ENCODE measurements around the gene DST.

The DST gene

DNA sequence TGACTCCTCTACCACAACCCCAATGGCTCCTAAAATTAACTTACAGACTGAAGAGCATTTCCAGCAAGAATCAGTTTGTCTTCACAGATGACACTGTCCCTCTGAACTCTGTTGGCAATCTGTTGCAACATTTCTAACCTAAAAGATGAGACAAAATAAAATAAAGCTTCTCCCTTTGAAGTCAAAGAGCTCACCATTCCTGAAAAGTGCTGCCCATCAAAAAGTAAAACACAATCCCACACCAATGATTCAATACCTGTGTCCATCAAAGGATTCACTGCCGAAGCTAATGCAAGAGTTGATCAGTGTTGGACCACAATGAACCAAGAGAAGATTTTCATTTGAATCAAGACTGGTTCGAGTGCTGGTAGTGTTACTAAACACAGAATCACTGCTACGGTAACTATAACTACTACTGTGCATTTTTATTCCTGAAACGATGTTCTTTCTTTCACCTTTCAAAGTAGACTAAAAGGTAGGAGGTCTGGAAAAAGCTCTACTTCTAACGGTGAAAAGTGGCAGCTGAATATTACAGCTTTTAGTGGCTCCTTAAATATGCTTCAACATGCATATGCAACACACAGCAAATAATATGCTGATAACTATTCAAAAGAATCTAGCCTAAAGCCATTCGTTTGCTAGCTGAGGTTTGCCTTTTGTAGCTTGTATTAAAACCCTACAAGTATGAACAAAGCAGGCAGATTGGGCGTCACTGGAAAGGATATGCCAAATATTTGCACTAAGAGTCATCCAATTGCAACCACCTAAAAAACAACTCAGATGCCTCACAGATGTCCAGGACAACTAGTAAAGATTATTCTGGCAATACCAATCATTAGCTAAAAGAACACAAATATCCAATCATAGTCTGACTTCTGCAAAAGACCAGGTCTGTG is at the start of gene DST:
DST (minus strand) TSS at position 524 of the 896 bp plus-strand sequence.
- no peak for DNase-seq (ENCODE audit: low read depth)

DNA sequence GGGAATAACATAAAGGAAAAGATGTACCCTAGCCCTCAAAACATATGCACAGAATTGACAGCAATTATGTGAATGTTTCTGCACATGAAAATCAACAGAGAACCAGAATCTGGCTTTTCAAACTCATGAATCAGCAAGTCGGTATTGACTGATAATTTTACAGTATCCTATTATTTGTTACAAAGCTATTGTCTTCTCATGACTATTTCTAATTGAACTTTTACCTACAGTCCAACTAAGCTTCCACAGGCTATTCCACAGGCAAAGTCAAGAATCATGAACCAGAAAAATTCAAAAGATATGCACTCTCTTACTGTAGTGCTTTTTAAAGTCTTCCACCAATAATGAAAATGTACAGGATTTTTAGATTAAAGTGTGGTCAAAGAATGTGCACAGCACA is 49.1 kb upstream of the DST start:
- no peak for DNase-seq (ENCODE audit: low read depth)

DNA sequence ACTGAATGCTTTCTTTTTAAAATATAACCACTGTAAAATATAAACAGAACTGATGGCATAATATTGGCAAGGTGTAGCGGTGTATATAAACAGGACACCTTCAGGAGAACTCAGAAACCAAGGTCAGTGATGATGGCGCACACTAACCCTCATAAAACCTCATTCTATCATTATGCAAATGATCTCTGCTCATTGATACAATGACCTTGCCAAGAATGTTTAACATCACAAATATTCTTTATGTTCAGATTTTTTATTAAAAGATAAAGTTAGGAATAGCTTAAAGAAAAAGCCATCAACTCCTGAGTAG is 48.6 kb upstream of the DST start:
- DNase-seq (ENCODE audit: low read depth) = no peak

DNA sequence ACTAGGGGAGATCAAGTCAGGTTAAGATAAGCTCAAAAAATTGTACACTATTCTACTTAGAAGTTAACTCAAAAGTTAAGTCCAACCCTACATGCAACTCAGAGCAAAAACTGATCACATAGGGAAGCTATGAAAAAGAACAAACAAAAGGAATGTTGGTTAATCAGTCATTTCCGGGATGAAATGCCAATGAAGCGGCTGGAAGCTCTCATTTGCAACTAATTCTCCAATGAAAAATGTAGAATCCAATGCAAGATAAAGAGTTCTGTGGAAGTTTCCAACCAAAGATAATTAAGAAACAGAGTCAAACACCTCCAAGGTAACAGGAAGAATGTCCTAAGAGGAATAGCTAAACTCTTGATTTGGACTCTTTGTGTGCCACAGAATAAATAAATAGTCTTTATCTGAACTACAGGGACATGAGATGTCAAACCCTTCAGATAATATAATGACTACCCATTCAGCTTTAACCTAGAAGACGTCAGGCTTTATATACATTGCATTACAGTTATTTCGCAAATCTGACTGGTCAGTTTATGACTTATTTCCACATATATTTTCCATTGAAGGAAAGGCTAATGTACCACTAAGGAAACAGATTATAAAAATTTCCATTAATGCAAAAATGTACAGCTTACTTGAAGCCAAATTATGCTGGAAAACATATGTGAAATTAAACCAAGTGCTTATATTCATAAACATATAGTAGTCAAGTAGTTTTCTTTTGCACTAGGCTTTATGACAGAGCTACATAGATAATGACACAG is 48.0 kb upstream of the DST start:
- DNase-seq (ENCODE audit: low read depth) = no peak

DNA sequence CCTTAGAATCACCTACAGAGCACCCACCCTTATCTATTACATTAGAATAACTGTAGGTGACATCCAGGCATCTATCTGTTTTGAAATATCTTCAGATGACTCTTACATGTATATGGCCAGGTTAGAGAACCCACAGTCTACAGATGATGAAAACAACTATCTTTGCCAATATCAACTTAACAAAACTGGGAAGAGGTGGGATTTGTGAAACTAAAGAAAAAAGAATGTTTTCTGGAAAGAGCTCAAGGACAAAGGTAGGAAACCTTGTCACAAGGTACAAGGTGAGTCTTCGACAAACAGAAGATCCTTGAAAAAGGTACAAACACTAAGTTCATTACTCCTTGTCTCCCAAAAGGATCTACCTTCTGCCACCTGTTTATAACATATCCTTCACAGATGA is 47.0 kb upstream of the DST start:
- no peak for DNase-seq (ENCODE audit: low read depth)

DNA sequence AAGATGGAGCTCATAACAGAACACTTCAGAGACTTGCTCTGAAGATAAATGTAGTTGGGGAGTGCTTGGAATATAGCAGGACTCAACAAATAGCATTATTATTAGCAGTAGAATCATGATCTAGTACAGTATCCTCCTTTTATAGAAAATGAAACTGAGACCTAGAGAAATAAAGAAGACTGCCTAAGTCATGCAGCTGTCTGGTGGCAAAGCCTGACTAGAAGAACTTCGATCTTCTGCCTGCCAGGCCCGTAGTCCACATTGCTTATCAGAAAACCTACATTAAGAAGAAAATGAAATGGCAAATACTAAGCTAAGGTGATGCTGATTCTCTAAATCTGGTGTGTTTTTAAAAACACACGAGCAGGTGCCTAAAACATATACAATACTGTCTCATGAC is 46.4 kb upstream of the DST start:
- DNase-seq (ENCODE audit: low read depth) = no peak

DNA sequence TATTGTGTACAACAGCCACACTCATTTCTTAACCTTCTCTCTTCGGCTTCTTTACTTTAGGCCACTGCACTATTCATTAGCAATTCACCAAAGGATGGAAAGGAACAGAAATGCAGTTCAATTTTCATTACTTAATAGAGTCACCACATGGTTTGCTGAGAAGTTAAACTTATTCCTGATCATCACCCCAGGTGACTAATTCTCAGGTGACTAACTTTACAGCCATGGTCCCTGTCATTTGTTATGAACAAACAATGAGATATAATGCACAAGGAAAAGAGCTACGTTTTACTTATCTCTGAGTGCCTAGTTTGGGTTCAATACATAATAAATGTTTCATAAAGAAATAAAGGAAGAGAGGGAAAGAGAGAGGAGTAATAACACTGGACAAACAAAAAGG is 45.8 kb upstream of the DST start:
- DNase-seq (ENCODE audit: low read depth) = no peak

DNA sequence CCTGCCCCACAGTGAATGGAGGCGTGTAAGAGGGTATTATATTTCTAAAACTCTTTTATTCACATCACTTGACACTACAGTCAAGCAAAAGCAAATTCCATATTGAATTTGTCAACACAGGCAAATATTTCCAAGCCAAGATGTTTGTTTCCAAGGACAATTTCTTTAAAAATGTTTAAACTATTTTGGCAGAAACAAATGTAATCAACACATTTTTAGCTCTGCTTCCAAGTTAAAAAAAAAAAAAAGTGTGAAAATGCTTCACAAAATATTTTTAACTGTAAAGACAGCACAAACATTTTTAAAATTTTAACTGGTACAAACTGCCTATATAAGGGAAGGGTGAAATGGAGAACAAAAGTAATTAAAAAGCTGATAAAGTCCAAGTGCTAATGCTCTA is 44.9 kb upstream of the DST start:
- no peak for DNase-seq (ENCODE audit: low read depth)

DNA sequence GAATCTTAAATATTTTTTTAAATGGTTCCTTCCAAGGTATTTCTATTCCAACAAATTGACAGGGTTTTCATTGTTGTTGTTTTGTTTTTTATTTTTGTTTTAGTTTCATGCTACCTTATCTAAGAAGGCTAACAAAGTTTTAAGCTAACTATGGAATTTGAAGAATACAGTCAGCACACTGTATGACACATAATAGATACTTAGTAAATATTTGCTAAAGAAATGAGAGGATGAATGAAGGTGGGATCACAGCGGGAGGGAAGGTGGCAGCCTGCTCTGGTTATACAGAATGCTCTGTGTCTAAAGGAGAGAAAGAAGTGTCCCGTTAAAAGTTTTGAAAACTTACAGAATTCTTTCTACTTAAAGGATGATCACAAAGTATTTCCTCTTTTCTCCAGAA is 43.7 kb upstream of the DST start:
- no peak for DNase-seq (ENCODE audit: low read depth)

DNA sequence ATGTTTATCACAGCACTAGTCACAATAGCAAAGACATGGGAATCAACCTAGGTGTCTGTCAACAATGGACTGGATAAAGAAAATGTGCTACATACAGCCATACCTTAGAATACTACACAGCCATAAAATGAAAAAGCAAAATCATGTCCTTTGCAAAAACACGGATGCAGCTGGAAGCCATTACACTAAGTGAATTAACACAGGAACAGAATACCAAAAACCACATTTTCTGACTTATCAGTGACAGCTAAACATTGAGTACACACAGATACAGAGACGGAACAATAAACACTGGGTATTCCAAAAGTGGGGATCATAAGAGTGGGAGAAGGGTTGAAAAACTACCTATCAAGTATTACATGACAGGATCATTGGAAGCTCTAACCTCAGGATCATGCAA is 43.3 kb upstream of the DST start:
- no peak for DNase-seq (ENCODE audit: low read depth)

DNA sequence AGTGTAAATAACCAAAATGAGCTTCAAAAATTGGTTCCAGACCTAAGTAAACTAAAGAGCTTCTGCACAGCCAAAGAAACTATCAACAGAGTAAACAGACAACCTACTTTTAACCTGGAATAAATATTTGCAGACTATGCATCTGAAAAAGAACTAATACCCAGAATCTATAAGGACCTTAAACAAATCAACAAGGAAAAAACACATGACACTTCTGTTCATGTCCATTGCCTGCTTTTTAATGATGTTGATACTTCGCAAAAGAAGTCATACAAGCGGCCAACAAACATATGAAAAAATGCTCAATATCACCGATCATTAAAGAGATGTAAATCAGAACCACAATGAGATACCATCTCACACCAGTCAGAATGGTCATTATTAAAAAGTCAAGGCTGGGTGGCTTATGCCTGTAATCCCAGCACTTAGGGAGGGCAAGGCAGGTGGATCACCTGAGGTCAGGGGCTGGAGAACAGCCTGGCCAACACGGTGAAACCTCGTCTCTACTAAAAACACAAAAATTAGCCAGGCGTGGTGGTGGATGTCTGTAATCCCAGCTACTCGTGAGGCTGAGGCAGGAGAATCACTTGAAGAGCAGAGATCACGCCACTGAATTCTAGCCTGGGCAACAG is 42.5 kb upstream of the DST start:
- DNase-seq (ENCODE audit: low read depth) = no peak

DNA sequence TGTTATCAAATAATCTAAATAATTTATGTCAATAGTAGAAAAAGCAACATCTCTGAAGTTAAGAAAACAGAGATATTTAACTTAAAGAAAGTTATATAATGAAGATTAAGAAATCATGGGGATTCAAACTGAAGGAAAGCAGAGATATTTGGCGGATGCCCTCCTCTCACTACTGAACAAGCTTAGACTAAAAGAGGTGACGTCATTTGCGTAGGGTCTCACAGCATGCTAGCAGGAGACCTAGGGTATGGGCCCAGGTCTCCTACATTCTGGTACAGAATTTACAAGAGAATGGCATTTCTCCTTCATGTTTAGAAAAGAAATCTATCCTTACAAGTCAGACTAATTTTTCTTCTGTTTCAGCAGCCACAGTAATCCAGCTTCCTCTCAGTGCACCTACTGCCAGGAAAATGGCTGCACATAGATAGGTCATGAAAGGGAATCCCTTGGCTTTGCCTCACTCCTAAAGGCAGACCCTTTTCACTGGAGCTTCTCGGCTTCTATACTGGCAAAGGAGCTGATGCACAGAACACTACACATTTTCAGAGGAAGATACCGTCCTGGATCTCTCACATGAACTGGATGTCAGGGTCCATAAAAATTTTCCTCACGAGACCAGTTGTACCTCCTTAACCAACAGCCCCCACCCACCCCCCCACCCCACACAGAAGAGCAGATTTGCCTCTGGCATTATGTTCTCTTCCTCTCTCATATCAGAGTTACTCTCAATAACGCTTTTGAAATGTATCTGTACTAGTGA is 41.8 kb upstream of the DST start:
- DNase-seq (ENCODE audit: low read depth) = no peak

DNA sequence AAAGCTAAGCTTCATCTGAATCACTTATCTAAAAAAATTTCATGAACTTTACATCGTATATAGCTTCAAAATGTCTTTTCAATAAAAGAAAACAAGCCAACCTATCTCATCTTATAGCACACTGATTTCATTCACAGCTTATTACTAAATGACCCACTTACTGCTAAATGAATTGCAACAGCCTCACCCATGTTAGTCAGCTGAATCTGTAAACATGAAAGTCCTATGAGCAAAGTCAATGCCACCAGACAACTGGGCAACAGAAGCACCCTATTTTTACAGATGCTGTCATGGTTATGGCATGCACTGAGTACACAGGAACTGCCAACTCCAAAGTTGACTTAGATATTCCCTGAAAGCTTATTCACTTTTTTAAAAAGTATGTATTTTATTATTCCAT is 41.2 kb upstream of the DST start:
- no peak for DNase-seq (ENCODE audit: low read depth)

DNA sequence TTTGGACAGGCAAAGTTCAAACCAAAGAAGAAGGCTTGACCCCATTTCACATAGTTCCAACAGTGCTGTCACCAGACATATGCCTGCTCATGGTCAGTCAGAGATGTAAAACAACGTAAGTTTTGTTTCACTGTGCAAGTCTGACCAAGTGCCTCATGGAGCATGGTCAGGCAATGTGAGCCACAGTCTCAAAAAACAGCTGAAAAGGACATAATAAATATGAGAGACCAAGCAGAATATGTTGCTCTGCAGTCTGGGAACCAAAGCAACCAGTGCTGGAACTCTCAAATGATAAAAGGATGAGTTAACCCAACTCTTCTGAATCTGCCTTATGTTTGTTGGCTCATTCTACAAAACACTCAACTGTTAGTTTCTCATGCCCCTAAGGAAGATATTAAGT is 39.9 kb upstream of the DST start:
- no peak for DNase-seq (ENCODE audit: low read depth)

DNA sequence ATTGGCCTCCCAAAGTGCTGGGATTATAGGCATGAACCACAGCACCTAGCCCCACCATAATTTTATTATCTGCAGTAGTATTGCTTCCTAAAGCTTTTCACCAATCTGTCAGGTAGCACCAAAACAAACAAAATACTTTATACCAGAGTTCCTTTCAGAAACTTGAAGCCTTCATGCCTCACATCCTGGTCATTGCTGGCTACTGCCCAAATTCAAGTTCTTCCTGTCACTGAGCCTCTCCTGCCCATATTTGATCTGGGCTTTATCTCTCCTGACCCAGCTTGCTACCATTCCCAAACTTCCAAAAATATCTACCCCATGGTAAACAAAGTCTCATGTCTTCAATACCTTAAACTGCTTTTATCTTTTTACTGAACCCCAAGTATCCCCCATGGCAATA is 34.9 kb upstream of the DST start:
- DNase-seq (ENCODE audit: low read depth) = no peak

DNA sequence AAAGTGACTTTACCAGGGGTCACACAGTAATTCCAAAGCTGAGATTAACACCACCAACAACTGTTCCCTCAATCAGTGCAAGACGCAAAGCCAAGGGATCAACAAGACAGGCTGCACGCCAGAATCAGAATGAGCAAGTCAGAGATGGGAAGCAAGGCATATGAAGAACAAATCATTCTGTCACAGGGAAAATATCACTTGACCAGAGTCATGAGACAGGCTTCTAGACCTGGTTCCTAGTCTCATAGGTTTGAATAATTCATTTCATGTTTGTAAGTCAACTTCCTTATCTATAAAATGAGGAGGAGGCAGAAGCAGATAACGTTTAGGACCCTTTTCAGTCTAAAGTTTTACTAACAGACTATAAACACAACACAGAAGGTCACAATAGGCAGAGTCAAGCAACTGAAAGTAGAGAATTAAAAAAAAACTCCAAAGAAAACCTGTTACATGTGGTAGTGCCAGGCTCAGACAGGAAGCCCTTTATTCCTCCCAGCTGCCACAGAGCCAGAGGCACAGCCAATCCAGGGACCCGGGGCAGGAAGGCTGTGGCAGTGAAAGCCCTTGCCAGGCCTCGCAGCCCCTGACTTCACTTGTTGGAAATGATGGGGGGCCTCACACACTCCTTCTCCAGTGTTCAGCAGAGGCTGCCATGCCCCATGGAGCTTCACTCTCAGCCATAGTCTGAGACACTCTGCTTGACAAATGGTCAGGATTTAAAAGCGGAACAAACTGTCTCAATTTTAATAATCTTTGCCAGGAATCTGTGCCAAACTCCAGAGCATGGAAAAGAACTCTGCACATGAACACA is 29.2 kb upstream of the DST start:
- DNase-seq (ENCODE audit: low read depth) = no peak

DNA sequence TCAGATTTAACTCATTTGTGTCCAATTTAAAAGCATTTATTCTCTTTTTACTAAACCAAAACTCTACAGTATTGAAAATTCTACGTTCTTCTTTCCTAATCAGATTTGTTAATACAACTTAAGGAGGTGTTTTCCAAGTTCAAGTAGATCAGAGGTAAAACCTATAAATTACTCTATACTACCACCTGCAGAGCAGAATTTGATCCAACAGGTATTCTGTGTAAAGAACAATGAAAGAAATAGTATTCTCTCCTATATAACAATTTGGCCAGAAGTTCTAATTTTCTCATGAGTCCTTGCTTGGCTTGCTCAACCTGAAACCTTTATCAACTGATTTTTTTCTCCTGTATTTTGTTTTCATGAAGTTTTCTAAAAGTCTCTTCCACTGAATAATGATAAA is 28.5 kb upstream of the DST start:
- DNase-seq (ENCODE audit: low read depth) = no peak

DNA sequence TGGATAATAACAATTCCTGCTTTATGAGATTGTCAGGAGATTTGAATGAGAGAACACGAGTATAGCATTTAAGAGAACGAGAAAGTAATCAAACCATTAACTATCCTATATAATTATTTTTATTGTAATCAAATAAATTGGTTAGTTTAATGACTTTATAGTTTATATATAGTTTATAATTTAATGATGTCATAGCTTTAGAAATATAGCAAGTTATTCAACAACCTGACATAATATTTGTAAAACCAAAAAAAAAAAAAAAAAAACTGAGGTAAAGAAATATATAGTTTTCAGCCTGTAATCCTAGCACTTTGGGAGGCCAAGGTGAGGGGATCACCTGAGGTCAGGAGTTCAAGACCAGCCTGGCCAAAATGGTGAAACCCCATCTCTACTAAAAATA is 26.4 kb upstream of the DST start:
- no peak for DNase-seq (ENCODE audit: low read depth)

DNA sequence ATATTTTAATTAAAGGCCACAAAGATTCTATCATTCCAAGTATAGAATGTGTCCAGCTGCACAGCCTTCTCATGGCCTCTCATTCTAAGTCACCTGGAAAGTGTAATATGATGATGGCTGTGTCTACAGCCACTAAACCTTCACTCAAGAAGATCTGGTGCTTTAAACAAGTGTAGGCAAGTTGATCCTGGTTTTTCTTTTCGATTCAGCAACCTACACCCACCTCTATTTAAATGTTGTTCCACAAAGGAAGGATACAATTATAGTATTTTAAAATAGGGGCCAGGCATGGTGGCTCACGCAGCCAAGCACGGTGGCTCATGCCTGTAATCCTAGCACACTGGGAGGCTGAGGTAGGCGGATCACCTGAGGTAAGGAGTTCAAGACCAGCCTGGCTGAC is 25.5 kb upstream of the DST start:
- no peak for DNase-seq (ENCODE audit: low read depth)

DNA sequence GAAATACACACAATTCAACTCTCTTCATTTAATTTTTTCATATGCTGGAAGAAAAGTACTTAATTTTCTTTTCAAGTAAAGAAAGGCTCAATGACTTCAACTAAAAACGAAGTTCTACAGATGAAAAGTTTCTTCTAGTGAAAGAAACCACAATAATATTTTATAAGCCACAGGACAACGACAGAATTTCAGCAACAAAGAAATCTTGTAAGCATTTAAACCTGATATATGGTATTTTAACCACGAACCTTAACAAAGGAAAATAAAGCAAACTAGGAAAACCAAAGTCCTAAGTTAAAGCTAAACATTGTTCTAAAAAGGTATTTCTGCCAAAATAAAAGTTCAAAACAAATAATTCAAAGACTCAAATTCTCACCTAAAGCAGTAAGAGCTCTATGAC is 24.6 kb upstream of the DST start:
- no peak for DNase-seq (ENCODE audit: low read depth)

DNA sequence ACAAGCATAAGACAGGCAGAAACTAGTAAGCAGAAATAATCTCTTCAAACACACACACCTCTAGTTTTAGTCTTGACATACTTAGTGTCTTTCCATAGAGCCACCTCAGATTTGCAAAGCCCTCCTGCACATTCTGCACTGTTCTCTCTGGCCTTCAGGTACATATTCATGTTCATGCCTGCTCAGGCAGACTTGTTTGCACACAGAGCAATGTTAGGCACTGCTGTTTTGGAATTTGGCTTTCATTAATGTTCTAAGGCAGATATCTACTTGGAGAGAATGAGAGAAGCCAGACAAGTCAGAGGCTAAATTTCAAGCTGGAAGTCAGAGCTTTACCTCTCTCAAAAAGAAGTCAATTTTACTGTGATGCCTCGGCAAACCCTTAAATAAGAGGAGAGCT is 21.3 kb upstream of the DST start:
- no peak for DNase-seq (ENCODE audit: low read depth)

DNA sequence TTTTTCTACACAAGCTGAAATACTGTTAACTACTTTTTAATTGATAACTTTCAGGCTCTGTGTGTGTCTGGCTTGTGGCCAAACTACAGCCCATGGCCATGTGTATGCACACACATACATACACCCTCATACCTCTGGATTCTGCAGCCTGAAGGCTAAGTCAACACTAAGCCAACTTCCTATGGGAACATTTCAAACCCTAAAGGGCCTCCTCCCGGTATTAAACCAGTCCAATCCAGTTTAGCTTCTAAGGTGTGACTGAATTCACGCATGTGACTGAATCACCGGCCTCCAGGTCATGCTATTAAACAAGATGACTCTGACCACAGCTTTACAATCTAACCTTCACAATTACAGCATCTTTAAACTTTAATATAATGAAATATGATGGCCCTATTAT is 20.7 kb upstream of the DST start:
- DNase-seq (ENCODE audit: low read depth) = no peak
